ENCODE data around the gene ACBD6.

GRCh38 chr1:180522213-180522515 lies 19.8 kb upstream of the ACBD6 start:
- TF ChIP-seq ZNF207 (IDR thresholded peaks at IDR 0.05; ENCODE audit: borderline replicate concordance): no peak
- no peak for TF ChIP-seq SKIL (IDR thresholded peaks at IDR 0.05; ENCODE audit: low read depth, poor library complexity, severe bottlenecking)
- no peak for TF ChIP-seq ZNF687 (IDR thresholded peaks at IDR 0.05)
- no peak for TF ChIP-seq TARDBP (IDR thresholded peaks at IDR 0.05; ENCODE audit: borderline replicate concordance)
- TF ChIP-seq ASH2L (IDR thresholded peaks at IDR 0.05; ENCODE audit: borderline replicate concordance, low read depth): no peak
- no peak for TF ChIP-seq SIN3A (IDR thresholded peaks at IDR 0.05; ENCODE audit: low read depth, low read length)
- TF ChIP-seq USF2 (IDR thresholded peaks at IDR 0.05; ENCODE audit: borderline replicate concordance, low read depth, low read length): no peak
- no peak for TF ChIP-seq JUND (IDR thresholded peaks at IDR 0.05; ENCODE audit: low read depth, low read length)
- no peak for TF ChIP-seq CTCF (IDR thresholded peaks at IDR 0.05 in 2 of 3, conservative IDR thresholded peaks at IDR 0.05 in 1 of 3; ENCODE audit: control insufficient read depth in 2 of 3, extremely low read depth in 1 of 3, insufficient read depth in 1 of 3, low read depth in 3 of 3, low read length in 3 of 3)
- no peak for TF ChIP-seq CBX5 (IDR thresholded peaks at IDR 0.05; ENCODE audit: low read depth)
- no peak for TF ChIP-seq ZNF274 (IDR thresholded peaks at IDR 0.05; ENCODE audit: insufficient read depth, insufficient read length)

Data from GM12878 (cell line).